MCF 10A (cell line): Measurements from ENCODE around the gene TBCD. TPM values are rescaled to one million over a fixed set of nuclear protein-coding genes. Genes with fewer than 3 reads are reported as not detected.

Experiments
- BruUV-seq: library from RNA; stranded (reverse); fragments of 400-500 nt; replicated peaks from 2 replicates; lab custom pipeline; 2021; lab: Mats Ljungman, UMichigan
- CTCF ChIA-PET: fragments of 300-600 bp; sonication (Branson Sonifier 250); formaldehyde crosslinking; extraction: SDS; loops from one replicate; lab custom pipeline; 2021; ENCODE audit warnings: antibody characterized with exemption, inconsistent platforms; lab: Yijun Ruan, JAX
- POLR2A ChIA-PET: fragments of 300-600, 350-650 bp; sonication (Branson Sonifier 250); formaldehyde crosslinking; extraction: SDS; loops from one replicate; lab custom pipeline; 2020; ENCODE audit warnings: antibody characterized with exemption, inconsistent platforms; lab: Yijun Ruan, JAX
- DNase-seq: peaks from one replicate; pipeline ENCODE4 v3.0.0-alpha.2; 2018; ENCODE audit not compliant: unreplicated experiment
- H3K27ac Mint-ChIP-seq: one replicate; pipeline ENCODE4 v1.8.0; 2022; ENCODE audit warnings: mild to moderate bottlenecking, low read depth, mixed read lengths; ENCODE audit not compliant: unreplicated experiment
- H3K27me3 Mint-ChIP-seq: one replicate; pipeline ENCODE4 v1.8.0; 2022; ENCODE audit warnings: mixed read lengths; ENCODE audit not compliant: insufficient read depth, unreplicated experiment
- H3K36me3 Mint-ChIP-seq: one replicate; pipeline ENCODE4 v1.8.0; 2022; ENCODE audit warnings: mild to moderate bottlenecking, moderate library complexity, mixed read lengths; ENCODE audit not compliant: insufficient read depth, unreplicated experiment
- H3K4me1 Mint-ChIP-seq: one replicate; pipeline ENCODE4 v1.8.0; 2022; ENCODE audit warnings: mixed read lengths; ENCODE audit not compliant: insufficient read depth, unreplicated experiment
- H3K4me3 Mint-ChIP-seq: one replicate; pipeline ENCODE4 v1.8.0; 2022; ENCODE audit warnings: mild to moderate bottlenecking, moderate library complexity, mixed read lengths; ENCODE audit not compliant: unreplicated experiment
- H3K9me3 Mint-ChIP-seq: one replicate; pipeline ENCODE4 v1.8.0; 2022; ENCODE audit warnings: mixed read lengths; ENCODE audit not compliant: unreplicated experiment
- CTCF ChIP-seq: fragments of 200-600 bp; IDR thresholded peaks from one replicate; pipeline ENCODE4 v1.8.0; 2022; ENCODE audit warnings: antibody characterized with exemption, mild to moderate bottlenecking; ENCODE audit not compliant: unreplicated experiment
- intact Hi-C: fragments of 100-400 bp; cut with micrococcal nuclease; formaldehyde crosslinking; loops from 2 replicates; pipeline ENCODE4 v1.14.1; 2022
- total RNA-seq: library from RNA; stranded (reverse); gene quantifications from 2 replicates; pipeline ENCODE4 v1.2.3, GENCODE V29; 2022

Gene TBCD
- total RNA-seq, 1 experiment from 2014 or later, result 76.2 TPM

- BruUV-seq, result no TSS peak
- no peaks in the 10 kb centered on the region for H3K9me3 Mint-ChIP-seq
- DNase-seq, result no peak
- no peaks in the 10 kb centered on the region for H3K27me3 Mint-ChIP-seq
- intact Hi-C loops, result no loop called here
- TF ChIP-seq CTCF, result no peak
- H3K36me3 Mint-ChIP-seq, result peaks cover 12% of the 10 kb centered on the region
- H3K4me1 Mint-ChIP-seq, result peaks cover 19% of the 10 kb centered on the region
- H3K27ac Mint-ChIP-seq, result no peak overlapping the region
- no peak overlapping the region for H3K4me3 Mint-ChIP-seq
- CTCF ChIA-PET, result interaction anchor here (0.7 kb wide), 1 partner anchor 12 kb away, joined by 3 read pairs; no protein-coding TSS in a partner anchor
- POLR2A ChIA-PET, result no interaction called here
Observed at GRCh38 chr17:82871776-82872561, 120.1 kb downstream of the TBCD start.

GRCh38 chr17:82872591-82873520, 121.0 kb downstream of the TBCD start:
- intact Hi-C loops, result no loop called here
- POLR2A ChIA-PET, result interaction anchor here (1.2 kb wide), 1 partner anchor 36 kb away, joined by 9 read pairs; no protein-coding TSS in a partner anchor
- no peak for DNase-seq
- BruUV-seq, result no TSS peak
- Mint-ChIP-seq H3K27ac (peak overlapping the region; percentile 97), H3K4me1 (peaks cover 19% of the 10 kb centered on the region), H3K9me3 (no peaks in the 10 kb centered on the region), H3K4me3 (no peak overlapping the region), H3K27me3 (no peaks in the 10 kb centered on the region), H3K36me3 (peaks cover 12% of the 10 kb centered on the region)
- TF ChIP-seq CTCF, result no peak
- CTCF ChIA-PET, result interaction anchor here (0.7 kb wide), 1 partner anchor 13 kb away, joined by 3 read pairs; no protein-coding TSS in a partner anchor

GRCh38 chr17:82873521-82873920, 121.7 kb downstream of the TBCD start:
- H3K9me3 Mint-ChIP-seq, result no peaks in the 10 kb centered on the region
- POLR2A ChIA-PET, result interaction anchor here (1.2 kb wide), 1 partner anchor 37 kb away, joined by 9 read pairs; no protein-coding TSS in a partner anchor
- no peaks in the 10 kb centered on the region for H3K27me3 Mint-ChIP-seq
- peaks cover 17% of the 10 kb centered on the region for H3K36me3 Mint-ChIP-seq
- H3K4me1 Mint-ChIP-seq, result peaks cover 19% of the 10 kb centered on the region
- no peak for DNase-seq
- no peak overlapping the region for H3K4me3 Mint-ChIP-seq
- no peak for TF ChIP-seq CTCF
- peak overlapping the region; percentile 97 for H3K27ac Mint-ChIP-seq
- intact Hi-C loops, result no loop called here
- BruUV-seq, result no TSS peak
- CTCF ChIA-PET, result no interaction called here
